AG09309 (cell line): ENCODE data around the gene CCDC116.

Source experiments
- DNase-seq: peaks from one replicate; pipeline ENCODE4 v3.0.0-alpha.2; 2010; ENCODE audit warnings: low read depth
- H3K4me3 ChIP-seq: 2 replicates; pipeline ENCODE4 v1.5.1; 2011; ENCODE audit warnings: mild to moderate bottlenecking, low read depth, low read length, moderate library complexity; ENCODE audit not compliant: control insufficient read depth
- CTCF ChIP-seq: IDR thresholded peaks from 2 replicates; pipeline ENCODE4 v1.5.1; 2011; ENCODE audit warnings: mild to moderate bottlenecking, low read depth, low read length, inconsistent platforms; ENCODE audit not compliant: insufficient read depth, control insufficient read depth; ENCODE audit errors: missing control alignments

CCDC116 gene

GRCh38 chr22:21685164-21685513, 52.6 kb downstream of the CCDC116 start:
- no peak overlapping the region for H3K4me3 ChIP-seq
- no peak for TF ChIP-seq CTCF
- no peak for DNase-seq

GRCh38 chr22:21686193-21686608, 53.6 kb downstream of the CCDC116 start:
- TF ChIP-seq CTCF = no peak
- DNase-seq = no peak
- H3K4me3 ChIP-seq = no peak overlapping the region
